ENCODE data around the gene ZHX3. TPM values are rescaled to one million over a fixed set of nuclear protein-coding genes. Genes with fewer than 3 reads are reported as not detected.

ZHX3 gene
- total and polyA plus RNA-seq, 2 of the 13 experiments (the other 11 are each of a cell fraction or from before 2014, with no cell fraction given), result 8.4 to 11.7 TPM

DNA sequence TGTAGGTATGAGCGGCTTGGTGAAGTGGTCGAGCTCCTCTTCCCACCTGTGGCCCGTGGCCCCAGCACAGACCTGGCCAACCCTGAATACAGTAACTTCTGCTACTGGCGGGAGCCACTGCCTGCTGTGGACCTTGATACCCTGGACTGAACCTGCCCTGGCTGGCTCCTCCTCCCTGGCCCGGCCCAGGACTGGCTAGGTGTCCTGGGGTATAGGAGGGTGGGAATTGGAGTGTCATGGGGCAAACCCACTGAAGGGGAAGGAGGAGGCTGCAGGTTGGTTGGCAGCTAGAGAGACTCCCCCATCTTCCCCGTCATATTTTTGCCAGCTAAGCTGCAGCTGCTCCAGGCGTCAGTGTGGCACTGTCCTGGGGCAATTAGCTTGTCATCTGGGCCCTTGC lies 41.2 kb upstream of the ZHX3 start (continued):
- TF ChIP-seq, protein P1, sequence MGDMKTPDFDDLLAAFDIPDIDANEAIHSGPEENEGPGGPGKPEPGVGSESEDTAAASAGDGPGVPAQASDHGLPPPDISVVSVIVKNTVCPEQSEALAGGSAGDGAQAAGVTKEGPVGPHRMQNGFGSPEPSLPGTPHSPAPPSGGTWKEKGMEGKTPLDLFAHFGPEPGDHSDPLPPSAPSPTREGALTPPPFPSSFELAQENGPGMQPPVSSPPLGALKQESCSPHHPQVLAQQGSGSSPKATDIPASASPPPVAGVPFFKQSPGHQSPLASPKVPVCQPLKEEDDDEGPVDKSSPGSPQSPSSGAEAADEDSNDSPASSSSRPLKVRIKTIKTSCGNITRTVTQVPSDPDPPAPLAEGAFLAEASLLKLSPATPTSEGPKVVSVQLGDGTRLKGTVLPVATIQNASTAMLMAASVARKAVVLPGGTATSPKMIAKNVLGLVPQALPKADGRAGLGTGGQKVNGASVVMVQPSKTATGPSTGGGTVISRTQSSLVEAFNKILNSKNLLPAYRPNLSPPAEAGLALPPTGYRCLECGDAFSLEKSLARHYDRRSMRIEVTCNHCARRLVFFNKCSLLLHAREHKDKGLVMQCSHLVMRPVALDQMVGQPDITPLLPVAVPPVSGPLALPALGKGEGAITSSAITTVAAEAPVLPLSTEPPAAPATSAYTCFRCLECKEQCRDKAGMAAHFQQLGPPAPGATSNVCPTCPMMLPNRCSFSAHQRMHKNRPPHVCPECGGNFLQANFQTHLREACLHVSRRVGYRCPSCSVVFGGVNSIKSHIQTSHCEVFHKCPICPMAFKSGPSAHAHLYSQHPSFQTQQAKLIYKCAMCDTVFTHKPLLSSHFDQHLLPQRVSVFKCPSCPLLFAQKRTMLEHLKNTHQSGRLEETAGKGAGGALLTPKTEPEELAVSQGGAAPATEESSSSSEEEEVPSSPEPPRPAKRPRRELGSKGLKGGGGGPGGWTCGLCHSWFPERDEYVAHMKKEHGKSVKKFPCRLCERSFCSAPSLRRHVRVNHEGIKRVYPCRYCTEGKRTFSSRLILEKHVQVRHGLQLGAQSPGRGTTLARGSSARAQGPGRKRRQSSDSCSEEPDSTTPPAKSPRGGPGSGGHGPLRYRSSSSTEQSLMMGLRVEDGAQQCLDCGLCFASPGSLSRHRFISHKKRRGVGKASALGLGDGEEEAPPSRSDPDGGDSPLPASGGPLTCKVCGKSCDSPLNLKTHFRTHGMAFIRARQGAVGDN (CRISPR knock-in tag; IDR thresholded peaks at IDR 0.05), result peak; percentile 59
- TF ChIP-seq, protein P2, sequence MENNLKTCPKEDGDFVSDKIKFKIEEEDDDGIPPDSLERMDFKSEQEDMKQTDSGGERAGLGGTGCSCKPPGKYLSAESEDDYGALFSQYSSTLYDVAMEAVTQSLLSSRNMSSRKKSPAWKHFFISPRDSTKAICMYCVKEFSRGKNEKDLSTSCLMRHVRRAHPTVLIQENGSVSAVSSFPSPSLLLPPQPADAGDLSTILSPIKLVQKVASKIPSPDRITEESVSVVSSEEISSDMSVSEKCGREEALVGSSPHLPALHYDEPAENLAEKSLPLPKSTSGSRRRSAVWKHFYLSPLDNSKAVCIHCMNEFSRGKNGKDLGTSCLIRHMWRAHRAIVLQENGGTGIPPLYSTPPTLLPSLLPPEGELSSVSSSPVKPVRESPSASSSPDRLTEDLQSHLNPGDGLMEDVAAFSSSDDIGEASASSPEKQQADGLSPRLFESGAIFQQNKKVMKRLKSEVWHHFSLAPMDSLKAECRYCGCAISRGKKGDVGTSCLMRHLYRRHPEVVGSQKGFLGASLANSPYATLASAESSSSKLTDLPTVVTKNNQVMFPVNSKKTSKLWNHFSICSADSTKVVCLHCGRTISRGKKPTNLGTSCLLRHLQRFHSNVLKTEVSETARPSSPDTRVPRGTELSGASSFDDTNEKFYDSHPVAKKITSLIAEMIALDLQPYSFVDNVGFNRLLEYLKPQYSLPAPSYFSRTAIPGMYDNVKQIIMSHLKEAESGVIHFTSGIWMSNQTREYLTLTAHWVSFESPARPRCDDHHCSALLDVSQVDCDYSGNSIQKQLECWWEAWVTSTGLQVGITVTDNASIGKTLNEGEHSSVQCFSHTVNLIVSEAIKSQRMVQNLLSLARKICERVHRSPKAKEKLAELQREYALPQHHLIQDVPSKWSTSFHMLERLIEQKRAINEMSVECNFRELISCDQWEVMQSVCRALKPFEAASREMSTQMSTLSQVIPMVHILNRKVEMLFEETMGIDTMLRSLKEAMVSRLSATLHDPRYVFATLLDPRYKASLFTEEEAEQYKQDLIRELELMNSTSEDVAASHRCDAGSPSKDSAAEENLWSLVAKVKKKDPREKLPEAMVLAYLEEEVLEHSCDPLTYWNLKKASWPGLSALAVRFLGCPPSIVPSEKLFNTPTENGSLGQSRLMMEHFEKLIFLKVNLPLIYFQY (CRISPR knock-in tag; IDR thresholded peaks at IDR 0.05; ENCODE audit: borderline replicate concordance), result peak; percentile 79; the same call in 1 of the 2 replicates
- peak; percentile 66; the same call in 1 of the 2 replicates for TF ChIP-seq SP5 (CRISPR knock-in tag; IDR thresholded peaks at IDR 0.05; ENCODE audit: borderline replicate concordance, low read depth)
- TF ChIP-seq, protein P3, sequence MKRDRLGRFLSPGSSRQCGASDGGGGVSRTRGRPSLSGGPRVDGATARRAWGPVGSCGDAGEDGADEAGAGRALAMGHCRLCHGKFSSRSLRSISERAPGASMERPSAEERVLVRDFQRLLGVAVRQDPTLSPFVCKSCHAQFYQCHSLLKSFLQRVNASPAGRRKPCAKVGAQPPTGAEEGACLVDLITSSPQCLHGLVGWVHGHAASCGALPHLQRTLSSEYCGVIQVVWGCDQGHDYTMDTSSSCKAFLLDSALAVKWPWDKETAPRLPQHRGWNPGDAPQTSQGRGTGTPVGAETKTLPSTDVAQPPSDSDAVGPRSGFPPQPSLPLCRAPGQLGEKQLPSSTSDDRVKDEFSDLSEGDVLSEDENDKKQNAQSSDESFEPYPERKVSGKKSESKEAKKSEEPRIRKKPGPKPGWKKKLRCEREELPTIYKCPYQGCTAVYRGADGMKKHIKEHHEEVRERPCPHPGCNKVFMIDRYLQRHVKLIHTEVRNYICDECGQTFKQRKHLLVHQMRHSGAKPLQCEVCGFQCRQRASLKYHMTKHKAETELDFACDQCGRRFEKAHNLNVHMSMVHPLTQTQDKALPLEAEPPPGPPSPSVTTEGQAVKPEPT (CRISPR knock-in tag; IDR thresholded peaks at IDR 0.05; ENCODE audit: low read depth), result no peak
- TF ChIP-seq ZNF326 (CRISPR knock-in tag; IDR thresholded peaks at IDR 0.05; ENCODE audit: borderline replicate concordance), result no peak
- TF ChIP-seq, protein P4, sequence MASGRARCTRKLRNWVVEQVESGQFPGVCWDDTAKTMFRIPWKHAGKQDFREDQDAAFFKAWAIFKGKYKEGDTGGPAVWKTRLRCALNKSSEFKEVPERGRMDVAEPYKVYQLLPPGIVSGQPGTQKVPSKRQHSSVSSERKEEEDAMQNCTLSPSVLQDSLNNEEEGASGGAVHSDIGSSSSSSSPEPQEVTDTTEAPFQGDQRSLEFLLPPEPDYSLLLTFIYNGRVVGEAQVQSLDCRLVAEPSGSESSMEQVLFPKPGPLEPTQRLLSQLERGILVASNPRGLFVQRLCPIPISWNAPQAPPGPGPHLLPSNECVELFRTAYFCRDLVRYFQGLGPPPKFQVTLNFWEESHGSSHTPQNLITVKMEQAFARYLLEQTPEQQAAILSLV (CRISPR knock-in tag; IDR thresholded peaks at IDR 0.05; ENCODE audit: borderline replicate concordance), result peak; percentile 79; the same call in 1 of the 2 replicates
- TF ChIP-seq PRPF4 (IDR thresholded peaks at IDR 0.05; ENCODE audit: low read depth, low read length, poor library complexity, severe bottlenecking), result no peak
- TF ChIP-seq PCBP1 (IDR thresholded peaks at IDR 0.05; ENCODE audit: borderline replicate concordance, low read depth, low read length), result 0 out of 2 replicates have a peak, but pooled peaks have one; percentile 57
- TF ChIP-seq HDAC2 (CRISPR knock-in tag; IDR thresholded peaks at IDR 0.05), result peak; percentile 25; the same call in 1 of the 2 replicates
- peak; percentile 49; the same call in 1 of the 2 replicates for TF ChIP-seq SPEN (CRISPR knock-in tag; IDR thresholded peaks at IDR 0.05; ENCODE audit: low read depth)
- TF ChIP-seq ZSCAN21 (CRISPR knock-in tag; IDR thresholded peaks at IDR 0.05; ENCODE audit: borderline replicate concordance), result no peak
- TF ChIP-seq, protein P5, sequence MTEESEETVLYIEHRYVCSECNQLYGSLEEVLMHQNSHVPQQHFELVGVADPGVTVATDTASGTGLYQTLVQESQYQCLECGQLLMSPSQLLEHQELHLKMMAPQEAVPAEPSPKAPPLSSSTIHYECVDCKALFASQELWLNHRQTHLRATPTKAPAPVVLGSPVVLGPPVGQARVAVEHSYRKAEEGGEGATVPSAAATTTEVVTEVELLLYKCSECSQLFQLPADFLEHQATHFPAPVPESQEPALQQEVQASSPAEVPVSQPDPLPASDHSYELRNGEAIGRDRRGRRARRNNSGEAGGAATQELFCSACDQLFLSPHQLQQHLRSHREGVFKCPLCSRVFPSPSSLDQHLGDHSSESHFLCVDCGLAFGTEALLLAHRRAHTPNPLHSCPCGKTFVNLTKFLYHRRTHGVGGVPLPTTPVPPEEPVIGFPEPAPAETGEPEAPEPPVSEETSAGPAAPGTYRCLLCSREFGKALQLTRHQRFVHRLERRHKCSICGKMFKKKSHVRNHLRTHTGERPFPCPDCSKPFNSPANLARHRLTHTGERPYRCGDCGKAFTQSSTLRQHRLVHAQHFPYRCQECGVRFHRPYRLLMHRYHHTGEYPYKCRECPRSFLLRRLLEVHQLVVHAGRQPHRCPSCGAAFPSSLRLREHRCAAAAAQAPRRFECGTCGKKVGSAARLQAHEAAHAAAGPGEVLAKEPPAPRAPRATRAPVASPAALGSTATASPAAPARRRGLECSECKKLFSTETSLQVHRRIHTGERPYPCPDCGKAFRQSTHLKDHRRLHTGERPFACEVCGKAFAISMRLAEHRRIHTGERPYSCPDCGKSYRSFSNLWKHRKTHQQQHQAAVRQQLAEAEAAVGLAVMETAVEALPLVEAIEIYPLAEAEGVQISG (CRISPR knock-in tag; IDR thresholded peaks at IDR 0.05), result 0 out of 2 replicates have a peak, but pooled peaks have one; percentile 47
- TF ChIP-seq, protein P6, sequence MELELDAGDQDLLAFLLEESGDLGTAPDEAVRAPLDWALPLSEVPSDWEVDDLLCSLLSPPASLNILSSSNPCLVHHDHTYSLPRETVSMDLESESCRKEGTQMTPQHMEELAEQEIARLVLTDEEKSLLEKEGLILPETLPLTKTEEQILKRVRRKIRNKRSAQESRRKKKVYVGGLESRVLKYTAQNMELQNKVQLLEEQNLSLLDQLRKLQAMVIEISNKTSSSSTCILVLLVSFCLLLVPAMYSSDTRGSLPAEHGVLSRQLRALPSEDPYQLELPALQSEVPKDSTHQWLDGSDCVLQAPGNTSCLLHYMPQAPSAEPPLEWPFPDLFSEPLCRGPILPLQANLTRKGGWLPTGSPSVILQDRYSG (CRISPR knock-in tag; IDR thresholded peaks at IDR 0.05), result no peak
